Stimulated activated CD8-positive, alpha-beta memory T cell treated with anti-CD3 and anti-CD28 coated beads, Interleukin-15, amount 100 ng/mL, for 4 hours (primary cell): ENCODE measurements around the gene ZNF316.

Experiments
- DNase-seq, 2 donors: peaks; one replicate each; pipeline ENCODE4 v3.0.0-alpha.2; 2020; ENCODE audit warnings: low read depth in 2 of 2

The ZNF316 gene

DNA sequence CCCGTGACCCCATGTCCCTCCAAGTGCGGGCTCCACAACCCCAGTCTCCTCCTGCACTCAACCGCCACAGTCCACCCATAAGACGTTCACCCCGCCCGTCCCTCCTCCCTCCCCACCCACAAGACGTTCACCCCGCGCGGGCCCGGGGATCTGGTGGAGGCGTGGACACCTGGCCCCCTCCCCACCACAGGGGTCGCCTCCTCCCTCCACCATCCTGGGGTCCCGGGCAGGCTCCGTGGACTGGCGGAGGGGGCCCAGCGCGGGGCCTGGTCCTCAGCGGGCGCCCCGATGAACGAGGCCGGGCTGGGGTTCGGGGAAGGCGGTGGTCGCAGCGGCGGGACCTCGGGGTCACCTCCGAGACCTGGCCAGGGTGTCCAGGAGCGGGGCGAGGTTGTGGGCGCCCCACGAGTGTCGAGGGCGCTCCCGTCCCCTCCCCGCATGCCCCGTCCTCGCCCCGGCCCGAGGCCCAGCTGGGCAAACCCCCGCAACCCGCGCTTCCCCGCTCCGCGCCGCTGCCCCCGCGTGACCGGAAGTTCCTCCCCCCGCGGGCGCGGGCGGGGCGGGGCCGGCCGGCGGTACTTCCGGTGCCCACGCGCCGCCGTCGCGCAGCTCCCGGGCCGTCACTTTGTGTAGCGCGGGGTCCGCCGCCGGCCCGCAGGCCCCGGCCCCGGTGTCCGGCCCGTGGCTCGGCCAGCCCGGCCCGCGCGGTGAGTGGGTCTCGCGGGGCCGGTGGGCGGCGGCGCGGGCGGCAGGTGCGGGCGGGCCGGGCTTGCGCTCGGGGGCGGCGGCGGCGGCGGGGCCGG is at the start of gene ZNF316:
ZNF316 (plus strand) TSS at position 578 of the 803 bp plus-strand sequence. CDS start 5,092 bp downstream, outside the sequence.
- peak; percentile 11 to 36 for DNase-seq

GRCh38 chr7:6588566-6588965 is 48.6 kb upstream of the ZNF316 start:
- DNase-seq = no peak

DNA sequence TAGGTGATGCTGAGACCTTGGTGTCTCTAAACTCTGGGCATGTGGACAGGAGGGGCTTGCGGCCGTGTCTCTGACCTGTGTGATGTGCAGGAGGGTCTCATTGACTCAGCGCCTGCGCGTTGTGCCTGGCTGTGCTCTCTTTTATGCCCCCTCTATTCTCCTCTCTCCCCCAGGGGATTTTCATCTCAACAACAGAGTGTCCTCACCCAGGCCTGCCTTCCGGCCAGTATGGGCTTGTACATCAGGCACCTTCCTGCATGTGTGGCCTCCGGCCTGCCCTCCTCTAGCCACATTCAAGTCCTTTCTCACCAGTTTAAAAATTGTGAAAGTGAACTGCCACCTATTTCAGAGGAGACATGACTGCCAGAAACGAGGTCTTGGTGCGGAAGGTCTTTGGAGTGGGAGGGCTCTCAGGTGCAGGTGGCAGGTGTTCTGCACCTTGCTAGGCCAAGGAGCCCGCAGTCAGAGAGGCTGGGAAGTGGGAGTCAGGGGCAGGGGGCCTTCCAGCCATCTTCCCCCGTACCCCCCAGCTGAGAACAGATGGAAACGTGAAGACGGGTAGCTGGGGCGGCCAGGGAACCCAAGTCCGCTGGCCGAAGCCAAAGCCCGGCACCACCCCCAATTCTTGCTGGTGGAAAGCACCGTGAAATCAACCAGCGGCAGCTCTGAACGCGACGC is 47.8 kb upstream of the ZNF316 start:
- no peak for DNase-seq

DNA sequence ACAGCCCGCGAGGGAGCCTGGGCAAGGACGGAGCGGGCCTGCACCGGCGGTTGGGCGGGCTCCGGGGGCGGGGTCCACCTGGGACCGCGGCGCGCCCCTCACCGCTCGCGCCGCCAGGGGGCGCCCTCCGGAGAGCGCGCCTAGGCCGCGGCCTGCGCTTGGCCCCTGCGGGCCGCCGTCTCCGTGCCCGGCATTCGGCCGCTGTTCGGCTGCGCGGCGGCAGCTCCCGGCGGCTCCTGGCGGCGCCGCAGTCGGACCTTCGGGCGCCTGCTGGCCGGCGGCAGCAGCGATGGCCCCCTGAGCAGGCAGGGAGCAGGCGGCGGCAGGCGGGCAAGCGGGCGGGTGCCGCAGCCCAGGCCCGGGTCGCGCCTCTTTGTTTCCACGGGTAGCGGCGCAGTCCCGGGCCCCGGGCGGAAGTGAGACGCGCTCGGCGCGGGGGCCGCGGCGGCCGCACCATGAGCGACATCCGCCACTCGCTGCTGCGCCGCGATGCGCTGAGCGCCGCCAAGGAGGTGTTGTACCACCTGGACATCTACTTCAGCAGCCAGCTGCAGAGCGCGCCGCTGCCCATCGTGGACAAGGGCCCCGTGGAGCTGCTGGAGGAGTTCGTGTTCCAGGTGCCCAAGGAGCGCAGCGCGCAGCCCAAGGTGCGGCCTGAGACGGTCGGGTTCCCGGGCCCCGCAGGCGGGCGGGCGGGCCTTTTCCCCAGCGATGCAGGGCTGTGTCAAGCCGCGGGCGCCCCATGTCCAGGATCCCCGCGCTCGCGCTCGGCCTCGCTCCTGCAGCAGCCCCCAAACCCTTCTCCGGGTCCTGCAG is 47.1 kb upstream of the ZNF316 start, which contains the start of gene INTS15:
INTS15 (plus strand) TSS at position 193 of the 816 bp plus-strand sequence; CDS start at position 456, 263 bp downstream.
- DNase-seq = peak; percentile 56 to 71

DNA sequence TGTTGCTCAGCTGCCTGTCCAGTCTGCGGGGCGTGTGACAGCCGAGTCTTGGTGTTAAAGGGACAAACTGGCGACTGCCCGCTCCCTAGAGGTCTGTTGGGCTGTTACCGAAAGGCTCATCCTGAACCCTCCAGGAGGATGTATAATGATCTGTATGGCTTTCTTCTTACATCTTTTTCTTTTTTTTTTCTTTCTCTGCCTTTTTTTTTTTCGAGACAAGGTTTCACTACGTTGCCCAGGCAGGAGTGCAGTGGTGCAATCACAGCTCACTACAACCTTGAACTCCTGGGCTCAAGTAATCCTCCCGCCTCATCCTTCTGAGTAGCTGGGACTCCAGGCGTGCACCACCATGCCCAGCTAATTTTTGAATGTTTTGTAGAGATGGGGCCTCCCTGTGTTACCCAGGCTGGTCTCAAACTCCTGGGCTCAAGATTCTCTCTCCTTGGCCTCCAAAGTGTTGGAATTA is 46.4 kb upstream of the ZNF316 start:
- no peak for DNase-seq

GRCh38 chr7:6600093-6600492 is 37.0 kb upstream of the ZNF316 start:
- DNase-seq = no peak

DNA sequence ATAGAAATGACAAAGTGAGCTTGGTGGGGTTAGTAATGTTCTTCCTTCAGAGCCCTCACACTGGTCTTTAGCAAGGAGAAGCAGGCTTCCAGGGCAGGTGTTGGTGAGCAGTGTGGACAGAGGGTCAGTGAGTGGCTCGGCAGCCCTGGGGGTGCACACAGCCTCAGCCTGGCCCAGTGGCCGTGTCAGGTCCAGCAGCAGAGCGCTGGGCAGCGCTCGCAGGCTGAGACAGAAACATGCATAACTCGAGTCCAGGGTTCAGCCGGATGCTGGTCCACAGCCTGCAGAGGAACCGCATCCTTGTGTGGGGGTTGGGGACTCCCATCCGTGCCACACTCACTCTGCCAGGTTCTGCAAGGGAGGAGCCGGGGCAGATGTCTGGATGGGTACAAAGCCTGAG is 32.7 kb upstream of the ZNF316 start:
- DNase-seq = no peak

GRCh38 chr7:6606866-6607583 is 30.1 kb upstream of the ZNF316 start:
- DNase-seq = no peak

GRCh38 chr7:6607651-6608051 is 29.5 kb upstream of the ZNF316 start:
- DNase-seq = no peak

DNA sequence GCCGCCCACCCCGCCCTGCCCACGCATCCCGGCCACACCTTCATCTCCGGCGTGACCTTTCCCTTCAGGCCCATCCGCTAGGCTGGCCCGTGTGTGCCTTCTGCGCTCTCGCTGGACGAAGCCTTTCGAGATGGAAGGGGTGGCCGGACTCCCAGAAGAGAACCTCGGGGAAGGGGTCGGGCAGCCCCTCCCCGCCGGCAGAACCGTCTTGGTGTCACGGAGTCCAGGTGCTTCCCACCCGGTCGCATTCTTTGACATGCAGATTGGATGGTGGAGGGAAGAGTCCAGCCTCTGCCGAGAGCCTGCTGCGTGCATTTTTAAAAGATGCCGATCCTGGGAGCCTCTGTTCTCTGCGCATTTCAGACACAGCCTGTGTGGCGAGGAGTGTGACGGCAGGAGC is 29.0 kb upstream of the ZNF316 start:
- DNase-seq = no peak

DNA sequence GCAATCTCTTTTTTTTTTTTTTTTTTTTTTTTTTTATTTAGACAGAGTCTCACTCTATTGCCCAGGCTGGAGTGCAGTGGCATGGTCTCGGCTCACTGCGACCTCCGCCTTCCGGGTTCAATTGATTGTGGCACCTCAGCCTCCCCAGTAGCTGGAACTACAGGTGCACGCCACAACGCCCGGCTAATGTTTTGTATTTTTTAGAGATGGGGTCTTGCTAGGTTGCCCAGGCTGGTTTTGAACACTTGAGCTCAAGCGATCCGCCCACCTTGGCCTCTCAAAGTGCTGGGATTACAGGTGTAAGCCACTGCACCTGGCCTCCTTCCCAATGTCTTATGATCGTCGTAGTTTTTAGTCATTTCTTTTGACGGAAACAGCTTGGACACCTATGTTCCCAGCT is 28.3 kb upstream of the ZNF316 start:
- DNase-seq = no peak

DNA sequence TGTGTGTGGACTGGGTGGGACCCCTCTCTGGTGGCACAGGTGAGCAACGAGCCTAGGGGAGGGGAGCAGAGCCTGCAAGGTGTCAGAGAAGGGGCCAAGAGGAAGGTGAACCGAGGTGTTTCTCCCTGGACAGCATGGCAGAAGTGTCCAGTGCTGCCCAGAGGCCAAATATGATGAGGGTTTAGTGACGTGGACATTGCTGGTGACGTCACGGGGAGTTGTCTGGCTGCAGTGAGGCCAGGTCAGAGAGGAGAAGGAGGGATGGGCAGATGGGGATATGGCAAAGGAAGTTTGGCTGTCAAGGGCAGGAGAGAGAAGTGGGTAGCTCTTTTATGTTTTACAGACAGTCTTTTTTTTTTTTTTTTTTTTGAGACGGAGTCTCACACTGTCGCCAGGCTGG is 24.3 kb upstream of the ZNF316 start:
- DNase-seq = no peak

GRCh38 chr7:6613706-6614105 is 23.4 kb upstream of the ZNF316 start:
- DNase-seq = no peak

DNA sequence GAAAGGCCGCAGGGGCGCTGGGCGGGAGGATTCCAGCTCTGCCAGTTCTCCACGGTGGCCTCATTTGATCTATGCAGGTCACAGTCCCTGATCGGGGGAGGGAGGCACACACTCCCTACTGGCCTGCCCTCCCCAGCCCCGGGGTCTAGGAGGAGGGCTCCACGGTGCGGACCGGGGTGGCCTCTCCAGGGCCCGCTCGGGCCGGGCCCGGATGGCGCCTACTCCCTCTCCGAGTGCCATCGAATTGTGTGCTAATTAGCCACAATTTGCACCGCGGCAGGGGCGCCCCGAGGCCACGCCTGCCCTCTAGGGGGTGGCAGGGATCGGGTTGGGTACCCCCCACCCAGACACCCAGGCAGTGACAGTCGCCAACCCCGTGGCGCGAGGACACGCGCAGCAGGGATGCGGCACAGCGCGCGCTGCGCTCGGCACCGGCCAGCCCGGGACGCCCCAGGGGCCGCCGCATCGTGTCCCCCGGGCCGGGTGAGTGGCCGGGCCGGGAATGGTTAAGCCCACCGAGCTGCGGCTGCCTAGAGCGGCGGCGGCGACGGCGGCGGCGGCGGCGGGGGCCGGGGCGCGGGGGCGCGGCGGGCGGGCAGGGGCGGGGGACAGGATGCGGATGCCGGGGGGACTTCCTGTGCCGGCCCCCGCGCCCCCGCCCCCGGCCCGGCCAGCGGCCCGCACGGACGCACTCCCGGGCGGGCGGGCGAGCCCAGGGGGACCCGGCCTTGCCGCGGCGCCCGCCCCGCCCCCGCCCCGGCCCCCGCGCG is 22.0 kb upstream of the ZNF316 start, which contains the start of gene ZNF853:
ZNF853 (plus strand) TSS at position 658 of the 770 bp plus-strand sequence. CDS start 565 bp downstream, outside the sequence.
- DNase-seq = no peak

GRCh38 chr7:6615723-6616555 is 21.2 kb upstream of the ZNF316 start:
- no peak for DNase-seq

DNA sequence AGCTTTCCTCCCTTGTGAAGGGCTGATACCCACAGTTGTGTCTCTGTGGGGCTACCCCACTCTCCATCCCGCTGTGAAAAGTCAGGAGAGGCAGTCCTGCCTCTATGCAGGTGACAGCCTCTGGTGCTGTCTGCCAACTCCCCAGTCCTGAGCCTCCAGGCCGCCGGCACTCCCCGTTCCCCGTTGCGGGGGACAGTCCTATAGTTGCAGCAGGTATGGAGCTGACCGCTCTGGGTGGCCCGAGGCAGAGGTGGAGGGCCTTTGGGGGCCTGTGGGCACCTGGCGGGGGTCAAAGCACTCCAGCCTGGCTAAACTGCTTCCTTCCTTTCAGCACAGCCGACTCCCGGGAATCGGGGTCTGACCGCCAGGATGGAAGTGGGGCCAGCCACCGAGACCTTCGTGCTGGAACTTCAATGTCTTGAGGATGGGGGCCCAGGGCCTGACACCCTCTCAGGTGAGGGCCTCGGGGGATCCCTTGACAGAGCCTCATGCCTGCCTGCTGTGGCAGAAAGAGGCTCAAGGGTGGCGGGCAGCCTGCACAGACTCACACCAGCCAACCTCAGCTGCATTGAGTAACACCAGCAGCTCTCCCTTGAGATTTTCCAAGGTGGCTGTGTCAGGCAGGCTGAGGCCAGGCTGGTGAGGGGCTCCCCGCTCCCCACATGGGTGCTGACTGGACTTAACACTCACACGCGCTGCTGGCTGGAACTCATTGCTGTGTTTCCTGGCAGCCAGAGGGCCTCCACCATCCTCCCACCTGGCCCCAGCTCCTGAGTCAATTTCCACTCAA is 20.1 kb upstream of the ZNF316 start:
- DNase-seq = no peak

DNA sequence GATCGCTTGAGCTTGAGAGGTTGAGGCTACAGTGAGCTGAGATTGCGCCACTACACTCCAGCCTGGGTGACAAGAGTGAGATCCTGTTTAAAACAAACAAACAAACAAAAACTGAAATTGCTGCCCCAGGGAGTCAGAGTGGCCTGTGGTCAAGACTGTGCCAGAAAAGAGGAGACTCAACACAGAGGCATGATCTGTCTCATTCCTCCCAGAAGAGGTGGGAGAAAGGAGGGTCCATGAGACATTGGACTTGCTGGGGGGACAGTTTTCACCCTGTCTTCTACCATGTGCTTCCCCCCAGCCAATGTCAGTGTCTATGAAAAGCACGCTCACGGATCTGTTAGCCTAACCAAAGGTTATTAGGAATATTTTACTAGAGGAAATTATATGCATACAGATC is 18.5 kb upstream of the ZNF316 start:
- no peak for DNase-seq

DNA sequence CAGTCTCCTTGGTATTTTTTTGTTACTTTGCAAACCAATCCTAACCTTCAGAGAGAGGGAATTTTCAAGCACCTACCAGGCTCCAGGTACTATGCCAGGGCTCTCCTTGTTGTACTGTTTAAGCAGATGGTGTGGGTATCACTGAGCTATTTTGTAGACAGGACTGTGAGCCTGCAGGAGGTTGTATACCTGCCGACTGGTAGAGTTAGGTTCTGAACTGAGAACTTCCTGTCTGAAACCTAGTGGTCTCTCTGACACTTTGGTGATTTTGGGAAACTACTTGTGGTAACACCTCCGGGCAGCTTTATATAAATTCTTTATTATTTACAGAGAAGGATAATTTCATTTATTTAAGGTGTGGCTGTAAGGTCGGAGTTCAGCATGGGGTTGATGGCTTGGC is 17.2 kb upstream of the ZNF316 start:
- no peak for DNase-seq
